Keratinocyte (primary cell): Measurements from ENCODE around the gene ADM. TPM values are rescaled to one million over a fixed set of nuclear protein-coding genes. Genes with fewer than 3 reads are reported as not detected.

ENCODE experiments used
- DNase-seq: peaks from one replicate; pipeline ENCODE4 v3.0.0-alpha.2; 2011; ENCODE audit warnings: low read depth, missing footprints, low spot score
- FAIRE-seq: peaks from 2 replicates; lab custom pipeline; 2011; peaks lifted over from hg19 to GRCh38; lab: Jason Lieb, UNC
- H2AFZ ChIP-seq: 2 replicates; pipeline ENCODE4 v1.6.0; 2012; ENCODE audit warnings: low read length, control low read depth, inconsistent platforms; ENCODE audit not compliant: control insufficient read depth
- H3K27ac ChIP-seq: 2 replicates; pipeline ENCODE4 v1.5.1; 2011; ENCODE audit warnings: low read length; ENCODE audit not compliant: control insufficient read depth, insufficient read depth
- H3K27me3 ChIP-seq: 3 replicates; pipeline ENCODE4 v1.6.0; 2011; ENCODE audit warnings: low read length; ENCODE audit not compliant: control insufficient read depth, insufficient read depth; ENCODE audit errors: extremely low read depth
- H3K36me3 ChIP-seq, 2 experiments: 2 replicates in 1 of 2; 3 replicates in 1 of 2; pipeline ENCODE4 v1.5.1; 2011; ENCODE audit warnings: low read length in 2 of 2, mild to moderate bottlenecking in 1 of 2; ENCODE audit not compliant: control insufficient read depth in 2 of 2, insufficient read depth in 2 of 2; ENCODE audit errors: extremely low read depth in 1 of 2
- H3K4me1 ChIP-seq: 3 replicates; pipeline ENCODE4 v1.5.1; 2011; ENCODE audit warnings: low read length; ENCODE audit not compliant: control insufficient read depth, insufficient read depth; ENCODE audit errors: extremely low read depth
- H3K4me2 ChIP-seq: 3 replicates; pipeline ENCODE4 v1.6.0; 2011; ENCODE audit warnings: low read depth, low read length; ENCODE audit not compliant: control insufficient read depth, insufficient read depth; ENCODE audit errors: extremely low read depth
- H3K4me3 ChIP-seq, 3 experiments: fragments of 200-600 bp in 1 of 3; sonication (generic) in 1 of 3; 2 replicates in 2 of 3; 3 replicates in 1 of 3; pipeline ENCODE4 v1.5.1; 2011 to 2016; ENCODE audit warnings: low read length in 3 of 3, mild to moderate bottlenecking in 3 of 3, control low read depth in 2 of 3, inconsistent platforms in 1 of 3, low read depth in 1 of 3, mixed read lengths in 1 of 3, mixed run types in 1 of 3, moderate library complexity in 1 of 3; ENCODE audit not compliant: control insufficient read depth in 2 of 3, insufficient read depth in 2 of 3; ENCODE audit errors: extremely low read depth in 1 of 3
- H3K79me2 ChIP-seq: 2 replicates; pipeline ENCODE4 v1.6.0; 2012; ENCODE audit warnings: low read length; ENCODE audit not compliant: control insufficient read depth, insufficient read depth
- H3K9ac ChIP-seq: 3 replicates; pipeline ENCODE4 v1.6.0; 2011; ENCODE audit warnings: low read length; ENCODE audit not compliant: control insufficient read depth, insufficient read depth; ENCODE audit errors: extremely low read depth
- H3K9me1 ChIP-seq: 3 replicates; pipeline ENCODE4 v1.6.0; 2011; ENCODE audit warnings: low read length; ENCODE audit not compliant: control insufficient read depth, insufficient read depth; ENCODE audit errors: extremely low read depth
- H3K9me3 ChIP-seq: 2 replicates; pipeline ENCODE4 v1.5.1; 2012; ENCODE audit warnings: low read depth, low read length; ENCODE audit not compliant: control insufficient read depth
- H4K20me1 ChIP-seq: 3 replicates; pipeline ENCODE4 v1.6.0; 2011; ENCODE audit warnings: low read length; ENCODE audit not compliant: control insufficient read depth, insufficient read depth; ENCODE audit errors: extremely low read depth
- CTCF ChIP-seq, 3 experiments: IDR thresholded peaks in 1 of 3; conservative IDR thresholded peaks in 1 of 3; optimal IDR thresholded peaks in 1 of 3; 2 replicates in 2 of 3; 3 replicates in 1 of 3; pipeline versions ENCODE3 to v1.5.1; 2011; ENCODE audit warnings: low read length in 3 of 3, mild to moderate bottlenecking in 3 of 3, moderate library complexity in 2 of 3, control low read depth in 1 of 3, inconsistent platforms in 1 of 3; ENCODE audit not compliant: insufficient read depth in 2 of 3; ENCODE audit errors: extremely low read depth in 1 of 3
- EZH2 ChIP-seq: IDR thresholded peaks from one replicate; pipeline ENCODE4 v1.6.1; 2012; ENCODE audit warnings: inconsistent platforms, mild to moderate bottlenecking, low read length, moderate library complexity
- dilution Hi-C: fragments of 300-500 bp; cut with MboI; formaldehyde crosslinking; loops from one replicate; pipeline ENCODE4 v1.7.0; 2020; ENCODE audit warnings: low sequenced_read_pairs; ENCODE audit not compliant: extremely low pct_ligation_motif_present
- polyA plus RNA-seq, 5 experiments: library from polyadenylated mRNA; depleted of rRNA in 3 of 5; stranded (reverse) in 3 of 5; stranded (forward) in 1 of 5; unstranded in 1 of 5; fragments of >200 nt; gene quantifications; 1 replicate in 1 of 5; 2 replicates in 3 of 5; 3 replicates in 1 of 5; pipeline versions ENCODE4 v1.2.1 to v1.2.3, GENCODE V29; 2011 to 2012; ENCODE audit warnings: missing spikeins in 2 of 5, low read depth in 1 of 5, low replicate concordance in 1 of 5

Gene ADM
- polyA plus RNA-seq, 1 donor (not counting 4 experiments of a cell fraction or from before 2014, with no cell fraction given): 57.9 TPM

GRCh38 chr11:10302744-10303557, 1.9 kb upstream of the ADM start:
- DNase-seq (no peak), FAIRE-seq (peak; percentile 26)
- Histone ChIP-seq H3K4me2 (peak overlapping the region; percentile 96), H3K9ac (peak overlapping the region; percentile 89), H3K4me1 (peaks cover 18% of the 10 kb centered on the region), H3K4me3 (peak overlapping the region; percentile 89 to 97 (median 97)), H3K9me1 (no peaks in the 10 kb centered on the region), H3K27ac (peak overlapping the region; percentile 90), H2AFZ (peak overlapping the region; percentile 86), H3K9me3 (no peaks in the 10 kb centered on the region), H3K79me2 (peaks cover 26% of the 10 kb centered on the region), H3K27me3 (no peaks in the 10 kb centered on the region), H4K20me1 (no peaks in the 10 kb centered on the region), H3K36me3 (peaks cover 3 to 5% of the 10 kb centered on the region in 2 experiments)
- dilution Hi-C loops: no loop called here
- TF ChIP-seq CTCF (optimal IDR thresholded peaks at IDR 0.05 in 1 of 3, IDR thresholded peaks at IDR 0.05 in 1 of 3, conservative IDR thresholded peaks at IDR 0.05 in 1 of 3; ENCODE audit: extremely low read depth in 1 of 3, insufficient read depth in 2 of 3, low read length in 3 of 3): no peak
- no peak for TF ChIP-seq EZH2

GRCh38 chr11:10303558-10304363, 1.1 kb upstream of the ADM start:
- Histone ChIP-seq H3K9ac (peak overlapping the region; percentile 89), H3K9me3 (no peaks in the 10 kb centered on the region), H3K36me3 (peaks cover 3 to 5% of the 10 kb centered on the region in 2 experiments), H4K20me1 (no peaks in the 10 kb centered on the region), H2AFZ (peak overlapping the region; percentile 86), H3K4me1 (peaks cover 23% of the 10 kb centered on the region), H3K27ac (peak overlapping the region; percentile 90), H3K79me2 (peaks cover 26% of the 10 kb centered on the region), H3K4me3 (peak overlapping the region; percentile 89 to 97 (median 97)), H3K27me3 (no peaks in the 10 kb centered on the region), H3K9me1 (no peaks in the 10 kb centered on the region), H3K4me2 (peak overlapping the region; percentile 96)
- peak; percentile 39 for FAIRE-seq
- TF ChIP-seq EZH2: no peak
- no peak for TF ChIP-seq CTCF (optimal IDR thresholded peaks at IDR 0.05 in 1 of 3, IDR thresholded peaks at IDR 0.05 in 1 of 3, conservative IDR thresholded peaks at IDR 0.05 in 1 of 3; ENCODE audit: extremely low read depth in 1 of 3, insufficient read depth in 2 of 3, low read length in 3 of 3)
- dilution Hi-C loops: no loop called here
- no peak for DNase-seq
